Activated CD4-positive, alpha-beta T cell treated with anti-CD3 and anti-CD28 coated beads, Interleukin-2, amount 50 U/mL, for 4 hours (primary cell): ENCODE measurements around the gene PIM3.

Source experiments
- DNase-seq, 2 experiments: peaks; one replicate each; pipeline ENCODE4 v3.0.0-alpha.2; 2020

The PIM3 gene

GRCh38 chr22:49928555-49929210 lies 31.9 kb upstream of the PIM3 start:
- no peak for DNase-seq

GRCh38 chr22:49929211-49929979 lies 31.2 kb upstream of the PIM3 start:
- peak; percentile 69 to 71 for DNase-seq

- no peak for DNase-seq
Measured at GRCh38 chr22:49929994-49930575, 30.5 kb upstream of the PIM3 start.

- peak in 1 of 2 experiments; percentile 45 for DNase-seq
Measured at GRCh38 chr22:49930596-49931412, 29.8 kb upstream of the PIM3 start.

GRCh38 chr22:49933236-49934159 lies 27.1 kb upstream of the PIM3 start:
- no peak for DNase-seq

- DNase-seq, result no peak
Measured at GRCh38 chr22:49934160-49934890, 26.2 kb upstream of the PIM3 start.

- peak; percentile 92 to 94 for DNase-seq
Measured at GRCh38 chr22:49934891-49935557, 25.5 kb upstream of the PIM3 start.

GRCh38 chr22:49935561-49935960 lies 25.0 kb upstream of the PIM3 start:
- DNase-seq, result peak; percentile 52 to 65

GRCh38 chr22:49936018-49936972 lies 24.3 kb upstream of the PIM3 start:
- peak; percentile 97 to 98 for DNase-seq

GRCh38 chr22:49936973-49937757 lies 23.4 kb upstream of the PIM3 start:
- DNase-seq, result no peak

GRCh38 chr22:49937758-49938564 lies 22.6 kb upstream of the PIM3 start:
- DNase-seq, result no peak

GRCh38 chr22:49938565-49939136 lies 21.9 kb upstream of the PIM3 start:
- no peak for DNase-seq

- DNase-seq, result no peak
Measured at GRCh38 chr22:49941507-49942316, 18.9 kb upstream of the PIM3 start.

GRCh38 chr22:49942565-49943404 lies 17.8 kb upstream of the PIM3 start:
- DNase-seq, result no peak

- DNase-seq, result no peak
Measured at GRCh38 chr22:49943405-49943765, 17.2 kb upstream of the PIM3 start.
